ENCODE measurements around the gene NXNL1.

GRCh38 chr19:17436874-17437267 is 23.9 kb downstream of the NXNL1 start:
- no peak for TF ChIP-seq EZH2phosphoT487 (IDR thresholded peaks at IDR 0.05; ENCODE audit: insufficient read depth, low read depth)
- no peak for TF ChIP-seq EZH2 (IDR thresholded peaks at IDR 0.05; ENCODE audit: insufficient read depth, poor library complexity, severe bottlenecking)

Measured in GM23248 (cell line).